CD4-positive, alpha-beta memory T cell (primary cell): ENCODE measurements around the gene FREM3. TPM values are rescaled to one million over a fixed set of nuclear protein-coding genes. Genes with fewer than 3 reads are reported as not detected.
A peak's percentile ranks its signal among the peaks of the same experiment; 100 is the strongest.
"Not testable (repeated sequence)": the region's sequence is repeated elsewhere in the genome, so short reads cannot be mapped to it uniquely, and the experiment has no call there.

ENCODE experiments used
- CTCF ChIA-PET: fragments of 350-600 bp; sonication (Branson Sonifier 250); formaldehyde crosslinking; loops from one replicate; lab custom pipeline; 2021; ENCODE audit warnings: inconsistent platforms; ENCODE audit not compliant: partially characterized antibody; lab: Charles Lee
- POLR2A ChIA-PET: fragments of 350-600 bp; sonication (Branson Sonifier 250); formaldehyde crosslinking; loops from one replicate; lab custom pipeline; 2021; ENCODE audit not compliant: partially characterized antibody; lab: Charles Lee
- DNase-seq, 5 donors: peaks; one replicate each; pipeline versions ENCODE4 v3.0.0 to v3.0.0-alpha.2; 2020 to 2022; ENCODE audit warnings: mixed read lengths in 1 of 5
- H3K27ac ChIP-seq: one replicate; pipeline ENCODE4 v1.7.0; 2013; ENCODE audit warnings: low read depth, low read length
- H3K27me3 ChIP-seq: 2 replicates; pipeline ENCODE4 v1.7.0; 2013; ENCODE audit warnings: mild to moderate bottlenecking, low read length, moderate library complexity; ENCODE audit not compliant: insufficient read depth
- H3K36me3 ChIP-seq: 2 replicates; pipeline ENCODE4 v1.7.0; 2013; ENCODE audit warnings: mild to moderate bottlenecking, low read length, moderate library complexity; ENCODE audit not compliant: insufficient read depth
- H3K4me1 ChIP-seq: 2 replicates; pipeline ENCODE4 v1.7.0; 2013; ENCODE audit warnings: mild to moderate bottlenecking, low read length, moderate library complexity; ENCODE audit not compliant: insufficient read depth
- H3K4me3 ChIP-seq, 2 donors: one replicate each; pipeline ENCODE4 v1.7.0; 2013; ENCODE audit warnings: low read length in 2 of 2, mild to moderate bottlenecking in 1 of 2
- H3K9me3 ChIP-seq, 2 donors: one replicate each; pipeline ENCODE4 v1.7.0; 2013; ENCODE audit warnings: low read length in 2 of 2, control low read depth in 1 of 2; ENCODE audit not compliant: control insufficient read depth in 1 of 2
- H3K27ac Mint-ChIP-seq, 7 donors: one replicate each; pipeline ENCODE4 v1.8.0; 2020 to 2021; ENCODE audit warnings: mixed read lengths in 7 of 7, mild to moderate bottlenecking in 6 of 7, inconsistent platforms in 3 of 7, moderate library complexity in 3 of 7
- H3K27me3 Mint-ChIP-seq, 2 donors: one replicate each; pipeline ENCODE4 v1.8.0; 2020 to 2021; ENCODE audit warnings: mixed read lengths in 2 of 2
- H3K36me3 Mint-ChIP-seq, 2 donors: one replicate each; pipeline ENCODE4 v1.8.0; 2020 to 2021; ENCODE audit warnings: mixed read lengths in 2 of 2, inconsistent platforms in 1 of 2, mild to moderate bottlenecking in 1 of 2
- H3K4me1 Mint-ChIP-seq, 4 donors: one replicate each; pipeline ENCODE4 v1.8.0; 2020 to 2021; ENCODE audit warnings: mixed read lengths in 4 of 4, mild to moderate bottlenecking in 1 of 4
- H3K4me3 Mint-ChIP-seq, 8 donors: one replicate each; pipeline ENCODE4 v1.8.0; 2020 to 2021; ENCODE audit warnings: mixed read lengths in 8 of 8, mild to moderate bottlenecking in 7 of 8, moderate library complexity in 6 of 8, inconsistent platforms in 3 of 8
- H3K9me3 Mint-ChIP-seq, 8 donors: one replicate each; pipeline ENCODE4 v1.8.0; 2020 to 2021; ENCODE audit warnings: mixed read lengths in 8 of 8, mild to moderate bottlenecking in 5 of 8, inconsistent platforms in 3 of 8, moderate library complexity in 1 of 8
- intact Hi-C: fragments of 100-400 bp; cut with micrococcal nuclease; formaldehyde crosslinking; loops from one replicate; pipeline ENCODE4 v1.15.1; 2023
- polyA plus RNA-seq, 2 donors: library from polyadenylated mRNA; unstranded; fragments of 300-500 nt; fragmentation: Illumina TruSeq; gene quantifications; one replicate each; pipeline ENCODE4 v1.2.3, GENCODE V29; 2021
- total RNA-seq, 2 experiments: library from RNA; stranded (reverse); gene quantifications; one replicate each; pipeline ENCODE4 v1.2.3, GENCODE V29; 2021

FREM3 gene
- total and polyA plus RNA-seq, 4 experiments from 2014 or later, result not detected

GRCh38 chr4:143538979-143539669 is 161.4 kb downstream of the FREM3 start:
- Histone ChIP-seq H3K4me1 (no peaks in the 10 kb centered on the region), H3K4me3 (no peak overlapping the region), H3K9me3 (no peaks in the 10 kb centered on the region), H3K27me3 (no peaks in the 10 kb centered on the region), H3K27ac (no peak overlapping the region), H3K36me3 (peaks cover 73% of the 10 kb centered on the region)
- intact Hi-C loops, result no loop called here
- Mint-ChIP-seq H3K4me3 (no peak overlapping the region), H3K36me3 (peaks cover 68 to 82% of the 10 kb centered on the region in 2 donors), H3K4me1 (peaks cover 11 to 17% (median 14%) of the 10 kb centered on the region in 4 donors), H3K27me3 (no peaks in the 10 kb centered on the region), H3K27ac (peak overlapping the region in 6 of 7 donors; percentile 19 to 73 (median 40)), H3K9me3 (no peaks in the 10 kb centered on the region)
- ChIA-PET CTCF (no interaction called here), POLR2A (no interaction called here)
- no peak for DNase-seq

GRCh38 chr4:143531788-143532491 is 168.5 kb downstream of the FREM3 start:
- H3K9me3 Mint-ChIP-seq, result no peaks in the 10 kb centered on the region
- H3K4me3 ChIP-seq, result no peak overlapping the region
- intact Hi-C loops, result no loop called here
- no peaks in the 10 kb centered on the region for H3K27me3 Mint-ChIP-seq
- peaks cover 66 to 85% of the 10 kb centered on the region in 2 donors for H3K36me3 Mint-ChIP-seq
- CTCF ChIA-PET, result interaction anchor here (1.1 to 1.2 kb wide), 2 partner anchors 19 to 22 kb away, joined by 3 read pairs; partner anchors contain the start of gene SMARCA5
- peaks cover 5 to 10% (median 7%) of the 10 kb centered on the region in 4 donors for H3K4me1 Mint-ChIP-seq
- H3K27ac Mint-ChIP-seq, result peak overlapping the region in 4 of 7 donors; percentile 22 to 78 (median 36)
- no peak overlapping the region for H3K4me3 Mint-ChIP-seq
- H3K9me3 ChIP-seq, result no peaks in the 10 kb centered on the region
- DNase-seq, result no peak
- no peak overlapping the region for H3K27ac ChIP-seq
- no peaks in the 10 kb centered on the region for H3K4me1 ChIP-seq
- H3K36me3 ChIP-seq, result peaks cover 77% of the 10 kb centered on the region
- POLR2A ChIA-PET, result no interaction called here
- H3K27me3 ChIP-seq, result no peaks in the 10 kb centered on the region

- Mint-ChIP-seq H3K4me1 (peaks cover 5 to 14% (median 8%) of the 10 kb centered on the region in 4 donors), H3K27ac (peak overlapping the region in 5 of 7 donors; percentile 22 to 78 (median 46)), H3K4me3 (no peak overlapping the region), H3K36me3 (peaks cover 66 to 85% of the 10 kb centered on the region in 2 donors), H3K9me3 (no peaks in the 10 kb centered on the region), H3K27me3 (no peaks in the 10 kb centered on the region)
- POLR2A ChIA-PET, result no interaction called here
- DNase-seq, result peak in 1 of 5 donors; percentile 6
- intact Hi-C loops, result no loop called here
- Histone ChIP-seq H3K27ac (no peak overlapping the region), H3K27me3 (no peaks in the 10 kb centered on the region), H3K4me3 (no peak overlapping the region), H3K36me3 (peaks cover 77% of the 10 kb centered on the region), H3K4me1 (no peaks in the 10 kb centered on the region), H3K9me3 (no peaks in the 10 kb centered on the region)
- CTCF ChIA-PET, result interaction anchor here (1.1 to 1.2 kb wide), 2 partner anchors 18 to 21 kb away, joined by 3 read pairs; partner anchors contain the start of gene SMARCA5
Observed at GRCh38 chr4:143531380-143531779, 169.1 kb downstream of the FREM3 start.

GRCh38 chr4:143528046-143528445 is 172.4 kb downstream of the FREM3 start:
- peaks cover 76% of the 10 kb centered on the region for H3K36me3 ChIP-seq
- H3K27me3 ChIP-seq, H3K9me3 ChIP-seq, H3K27ac ChIP-seq, H3K4me3 Mint-ChIP-seq, H3K4me1 ChIP-seq, CTCF ChIA-PET, intact Hi-C loops, H3K4me3 ChIP-seq, POLR2A ChIA-PET, H3K9me3 Mint-ChIP-seq, H3K27me3 Mint-ChIP-seq, DNase-seq: not testable (repeated sequence)
- H3K27ac Mint-ChIP-seq, result peak overlapping the region in 2 of 7 donors; percentile 5 to 43
- peaks cover 13 to 18% (median 14%) of the 10 kb centered on the region in 4 donors for H3K4me1 Mint-ChIP-seq
- H3K36me3 Mint-ChIP-seq, result peaks cover 57 to 79% of the 10 kb centered on the region in 2 donors

Other genes with a start within 250 kb of the FREM3 start
- gene SMARCA5, start 187.0 kb downstream of the FREM3 start, total RNA-seq, result 10 to 100 TPM; 59.3 to 61.2 TPM
- 10 to 100 TPM; 22.3 to 37.1 TPM for gene SMARCA5, start 187.0 kb downstream of the FREM3 start, polyA plus RNA-seq
- gene GYPE, start 204.9 kb upstream of the FREM3 start, total RNA-seq, result 1 to 10 TPM in 1 of 2 experiments, under 1 TPM in 1; 0.58 to 1.6 TPM
- gene GYPE, start 204.9 kb upstream of the FREM3 start, polyA plus RNA-seq, result 1 to 10 TPM in 1 of 2 donors, not detected in 1; 1.3 TPM